Activated CD8-positive, alpha-beta memory T cell treated with anti-CD3 and anti-CD28 coated beads for 24 hours (primary cell): ENCODE data around the gene KCNIP4.
"Not testable (repeated sequence)": the region's sequence is repeated elsewhere in the genome, so short reads cannot be mapped to it uniquely, and the experiment has no call there.

Source experiments
- DNase-seq: peaks from one replicate; pipeline ENCODE4 v3.0.0-alpha.2; 2020

KCNIP4 gene

DNA sequence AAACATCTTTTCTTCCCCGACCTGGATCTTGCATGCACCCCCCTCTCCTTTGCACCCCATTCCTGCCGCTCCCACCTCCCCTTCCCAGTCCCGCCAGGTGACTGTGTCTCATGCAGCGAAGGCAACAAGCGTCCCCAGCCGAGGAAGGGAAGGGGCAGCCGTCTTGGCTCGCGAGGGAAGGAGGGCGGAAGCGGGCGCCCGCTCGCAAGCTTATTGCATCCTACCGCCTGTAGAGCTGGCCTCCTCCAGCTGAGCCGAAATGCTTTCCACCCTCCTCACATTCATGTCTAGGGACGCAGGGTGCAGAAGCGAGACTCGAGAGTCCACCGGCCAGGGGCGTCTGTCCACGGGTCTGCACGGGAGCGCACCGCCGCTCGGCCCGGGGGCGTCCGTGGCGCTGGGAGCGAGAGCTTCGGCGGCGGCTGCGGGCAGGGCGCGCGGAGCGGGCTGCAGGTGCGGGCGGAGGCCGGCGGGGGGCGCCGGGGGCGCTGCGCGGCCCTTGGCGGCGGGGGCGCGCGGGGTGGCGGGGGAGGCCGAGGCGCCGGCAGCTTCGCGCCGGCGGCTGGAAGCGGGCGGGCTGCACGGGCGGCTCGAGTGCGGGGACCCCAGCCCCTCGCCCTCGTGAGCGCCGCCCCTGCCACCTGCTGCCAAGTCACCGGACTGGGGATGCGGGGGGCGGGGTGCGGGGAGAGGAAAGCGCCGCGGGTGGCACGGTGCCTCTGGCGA is at the start of gene KCNIP4:
KCNIP4 (minus strand) TSS at position 426 of the 726 bp plus-strand sequence.
- peak; percentile 57 for DNase-seq

DNA sequence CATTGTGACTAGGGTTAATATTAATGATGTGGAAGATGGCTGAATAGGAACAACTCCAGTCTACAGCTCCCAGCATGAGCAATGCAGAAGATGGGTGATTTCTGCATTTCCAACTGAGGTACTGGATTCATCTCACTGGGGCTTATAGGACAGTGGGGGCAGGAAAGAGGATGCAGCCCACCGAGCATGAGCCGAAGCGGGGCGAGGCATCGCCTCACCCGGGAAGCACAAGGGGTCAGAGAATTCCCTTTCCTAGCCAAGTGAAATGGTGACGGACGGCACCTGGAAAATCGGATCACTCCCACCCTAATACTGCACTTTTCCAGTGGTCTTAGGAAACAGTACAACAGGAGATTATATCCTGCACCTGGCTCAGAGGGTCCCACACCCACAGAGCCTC is 48.0 kb upstream of the KCNIP4 start:
- DNase-seq = not testable (repeated sequence)

DNA sequence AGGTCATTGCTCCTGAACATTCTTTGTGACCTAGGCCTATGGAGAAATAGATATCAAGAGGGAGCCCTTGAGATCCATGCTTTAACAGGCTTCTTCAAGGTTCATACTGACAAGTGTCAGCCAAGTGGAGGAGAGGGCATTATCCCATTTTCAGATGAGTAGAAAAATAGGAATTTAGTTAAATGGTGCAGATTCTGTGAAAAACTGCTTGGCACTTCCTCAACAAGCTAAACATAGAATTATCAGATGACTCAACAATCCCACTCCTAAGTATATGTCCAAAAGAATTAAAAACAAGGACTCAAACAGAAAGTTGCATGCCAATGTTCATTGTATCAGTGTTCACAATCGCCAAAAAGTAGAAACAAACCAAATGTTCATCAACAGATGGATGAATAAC is 43.8 kb upstream of the KCNIP4 start:
- no peak for DNase-seq

DNA sequence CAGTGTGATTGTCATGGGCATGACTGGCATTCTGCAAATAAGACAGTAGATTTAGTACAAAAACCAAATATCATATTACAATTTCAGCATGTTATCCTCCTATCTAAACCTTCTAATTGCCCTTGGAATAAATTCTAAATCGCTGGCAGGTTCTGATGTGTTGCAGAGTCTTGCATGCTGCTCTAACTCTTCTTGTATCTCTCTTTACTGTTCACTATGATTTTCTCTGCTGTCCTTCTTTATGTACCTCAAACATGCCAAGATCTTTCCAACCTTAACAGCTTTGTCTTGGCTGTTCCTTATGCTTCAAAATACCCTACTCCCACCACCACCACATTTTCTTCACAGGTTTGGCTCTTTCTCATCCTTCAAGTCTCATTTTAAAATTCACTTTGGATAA is 43.0 kb upstream of the KCNIP4 start:
- no peak for DNase-seq

DNA sequence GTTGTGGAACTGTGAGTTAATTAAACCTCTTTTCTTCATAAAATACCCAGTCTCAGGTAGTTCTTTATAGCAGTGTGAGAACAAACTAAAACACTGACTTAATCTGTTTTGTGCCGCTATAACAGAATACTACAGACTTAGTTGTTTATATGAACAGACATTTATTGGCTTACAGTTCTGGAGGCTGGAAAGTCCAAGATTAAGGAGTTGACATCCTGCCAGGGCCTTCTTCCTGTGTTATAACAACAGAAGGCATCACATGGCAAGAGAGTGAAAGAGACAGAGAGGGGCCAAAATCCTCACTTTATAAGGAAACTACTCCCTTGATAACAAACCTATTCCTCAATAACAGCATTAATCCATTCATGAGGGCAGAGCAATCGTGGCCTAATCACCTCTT is 42.5 kb upstream of the KCNIP4 start:
- no peak for DNase-seq

DNA sequence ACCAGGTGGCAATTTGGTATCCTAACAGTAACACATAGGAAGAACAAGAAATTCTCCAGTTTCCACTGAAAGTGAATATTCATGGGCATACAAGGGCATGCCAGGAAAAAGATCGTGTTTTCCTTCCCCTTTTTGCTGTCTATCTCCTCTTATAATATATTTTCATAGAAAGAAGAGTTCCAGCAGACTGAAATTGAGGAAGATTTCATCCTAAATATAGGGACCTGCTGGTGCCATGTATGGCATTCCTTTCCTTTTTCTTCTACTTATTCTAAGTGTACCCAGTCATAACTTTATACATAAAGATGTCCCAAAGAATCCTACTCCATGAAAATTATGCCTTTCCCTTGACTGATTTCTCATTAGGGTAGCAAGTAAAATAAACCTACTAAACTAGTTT is 40.8 kb upstream of the KCNIP4 start:
- DNase-seq = no peak

DNA sequence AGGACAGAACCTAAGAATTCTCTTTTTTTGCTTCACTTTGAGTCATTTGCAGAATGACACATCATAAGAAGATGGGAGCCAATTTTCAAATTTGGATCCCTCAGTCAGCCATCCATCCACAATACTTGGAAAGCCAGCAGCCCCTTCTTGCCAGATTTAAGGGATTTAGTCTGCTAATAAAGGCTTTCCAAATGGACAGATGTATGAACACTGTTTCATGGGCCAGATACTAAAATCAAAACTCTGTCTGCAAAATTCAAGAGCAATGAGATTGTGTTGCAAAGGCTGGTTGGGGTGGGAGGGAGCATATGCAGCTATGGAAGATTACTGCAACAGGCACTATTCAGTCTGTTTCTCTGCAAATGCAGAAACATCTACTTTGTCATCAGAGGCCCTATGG is 37.7 kb upstream of the KCNIP4 start:
- no peak for DNase-seq

DNA sequence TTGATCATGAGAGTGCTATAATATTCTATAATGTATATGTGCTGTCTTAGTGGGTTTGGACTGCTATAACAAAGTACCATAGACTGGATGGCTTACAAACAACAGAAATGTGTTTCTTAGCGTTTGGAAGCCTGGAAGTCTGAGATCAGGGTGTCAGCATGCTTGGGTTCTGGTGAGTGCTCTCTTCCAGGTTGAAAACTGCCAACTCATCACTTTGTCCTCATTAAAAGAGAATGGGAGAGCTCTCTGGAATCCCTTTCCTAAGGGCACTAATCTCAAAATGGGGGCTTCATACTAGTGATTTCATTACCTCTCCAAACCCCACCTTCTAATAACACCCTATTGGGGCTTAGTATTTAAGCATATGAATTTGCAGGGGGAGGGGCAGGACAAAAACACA is 33.5 kb upstream of the KCNIP4 start:
- no peak for DNase-seq

DNA sequence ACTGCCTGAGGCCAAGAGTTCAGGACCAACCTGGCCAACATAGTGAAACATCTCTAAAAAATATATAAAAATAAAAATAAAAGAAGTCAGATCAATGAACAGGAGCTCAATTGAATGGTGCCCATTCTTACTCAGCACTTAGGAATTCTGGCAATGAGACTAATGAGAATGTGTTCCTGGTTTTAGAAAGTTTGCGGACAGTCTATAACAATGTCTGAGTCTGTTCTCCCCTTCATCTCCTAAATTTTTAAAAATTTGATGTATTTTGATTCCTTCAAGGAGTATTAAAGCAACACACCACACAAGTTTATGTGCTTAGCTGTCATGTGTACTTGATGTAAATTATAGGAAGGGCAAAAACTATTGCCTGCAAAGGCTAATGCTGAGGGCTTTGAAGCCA is 30.6 kb upstream of the KCNIP4 start:
- no peak for DNase-seq

DNA sequence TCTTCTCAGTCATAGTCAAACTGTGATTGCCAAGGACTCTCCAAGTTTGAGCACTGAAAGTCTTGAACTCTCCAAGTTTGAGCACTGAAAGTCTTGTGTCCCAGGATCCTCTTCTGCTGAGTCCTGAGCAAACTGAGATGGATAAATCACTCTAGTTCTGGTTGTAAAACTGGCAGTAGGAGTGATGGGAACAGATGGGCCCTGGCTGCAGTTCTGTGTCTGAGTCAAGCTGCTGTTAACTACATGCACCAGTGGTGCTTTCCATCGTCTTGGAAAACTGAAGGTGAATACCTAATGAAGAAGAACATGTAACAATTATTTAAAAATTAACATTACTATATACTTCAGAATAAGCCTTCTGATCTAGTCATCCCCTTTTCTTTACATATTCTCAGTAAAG is 27.6 kb upstream of the KCNIP4 start:
- no peak for DNase-seq

DNA sequence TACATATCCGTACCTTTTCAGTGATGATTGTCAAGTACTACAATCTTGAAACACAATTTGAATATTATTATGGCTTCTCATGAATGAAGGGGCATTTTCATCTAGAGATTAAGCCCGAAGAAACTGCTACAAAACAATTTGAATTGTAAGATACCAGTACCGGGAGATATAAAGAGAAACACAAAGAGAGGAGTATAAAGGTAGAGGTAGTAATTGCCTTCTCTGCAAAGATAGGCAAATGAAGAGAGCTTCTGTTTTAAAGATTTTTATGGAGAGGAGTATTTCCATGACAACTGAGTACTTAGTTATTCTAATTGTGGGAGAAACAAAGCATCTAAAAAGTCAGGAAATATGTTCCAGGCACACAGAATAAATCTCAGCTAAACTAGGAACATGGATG is 25.3 kb upstream of the KCNIP4 start:
- DNase-seq = no peak

DNA sequence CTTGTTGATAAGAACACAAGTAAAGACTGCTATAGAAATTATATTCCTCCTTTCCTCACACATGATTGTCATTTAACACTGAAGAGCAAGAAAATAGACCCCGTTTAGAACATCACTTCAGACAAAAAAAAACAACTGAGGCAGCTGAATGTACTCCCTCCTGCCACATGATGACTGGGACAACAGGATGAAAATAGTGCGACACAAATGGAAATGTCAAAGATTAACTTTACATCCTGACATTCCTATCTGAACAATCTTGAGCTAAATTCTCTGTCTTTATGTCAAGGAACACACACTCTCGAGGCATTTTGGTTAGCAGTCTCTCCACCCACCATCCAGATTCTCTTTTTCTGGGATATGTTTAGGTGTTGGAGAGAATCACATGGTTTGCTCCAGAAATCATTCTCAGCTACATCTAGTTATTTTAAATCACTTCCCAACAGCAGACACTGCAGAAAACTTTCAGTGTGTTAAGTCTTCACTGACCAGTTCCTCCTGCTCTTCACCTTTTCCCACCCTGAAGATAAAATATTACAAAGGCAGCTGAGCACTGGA is 16.3 kb upstream of the KCNIP4 start:
- no peak for DNase-seq

DNA sequence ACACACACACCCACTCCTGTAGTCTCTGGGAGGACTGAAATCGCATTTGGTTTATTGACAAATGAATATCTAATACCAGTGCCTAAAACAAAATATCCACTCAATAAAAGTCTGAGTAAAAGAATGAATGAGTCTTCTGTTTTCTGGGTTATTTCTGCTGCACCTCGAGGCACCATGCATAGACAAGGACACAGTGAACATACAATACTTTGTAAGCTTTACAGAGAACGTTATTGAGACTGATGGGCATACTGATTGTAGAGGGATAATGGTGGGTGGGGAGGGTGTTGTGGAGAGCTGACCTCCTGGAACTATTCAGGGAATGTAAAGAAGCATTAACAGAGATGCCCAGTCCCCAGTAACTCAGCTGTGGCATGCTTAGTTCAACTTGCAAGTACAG is 14.1 kb upstream of the KCNIP4 start:
- DNase-seq = no peak

DNA sequence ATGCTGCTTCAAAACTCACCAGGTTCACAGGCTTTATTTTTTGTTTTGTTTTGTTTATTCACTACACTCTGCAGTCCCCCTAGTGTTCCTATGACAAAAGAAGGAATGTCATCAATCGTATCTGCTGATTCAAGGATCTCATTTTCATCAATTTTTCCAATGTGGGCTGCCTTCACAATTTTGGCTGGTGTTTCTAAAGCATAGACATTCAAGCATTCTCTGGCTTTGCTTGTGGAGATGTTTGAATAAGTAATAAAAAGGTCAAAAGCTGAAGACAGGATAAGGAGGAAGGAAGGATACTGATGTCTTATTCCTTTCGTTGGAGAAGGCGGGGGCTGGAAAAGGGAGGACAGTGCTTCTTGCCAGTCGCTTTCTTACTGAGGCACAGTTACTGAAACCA is 12.2 kb upstream of the KCNIP4 start:
- no peak for DNase-seq

DNA sequence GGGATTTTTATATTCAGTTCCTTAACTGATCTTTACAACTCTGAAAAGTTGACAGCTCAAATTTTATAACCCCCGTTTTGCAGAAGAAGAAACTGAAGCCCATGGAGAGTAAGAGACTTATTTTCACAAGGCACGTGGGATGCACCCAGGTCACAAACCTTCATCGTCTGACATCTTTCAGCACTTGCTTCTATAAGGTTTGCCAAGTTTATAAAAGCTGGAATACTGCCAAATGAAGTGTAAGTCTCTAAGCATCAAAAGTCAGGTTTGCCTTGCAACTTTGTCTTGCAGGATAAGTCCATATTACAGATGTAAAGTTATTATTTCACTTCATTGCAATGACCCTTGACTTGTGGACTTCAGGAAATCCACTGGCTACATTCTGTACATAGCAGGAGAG is 6.3 kb upstream of the KCNIP4 start:
- DNase-seq = no peak

DNA sequence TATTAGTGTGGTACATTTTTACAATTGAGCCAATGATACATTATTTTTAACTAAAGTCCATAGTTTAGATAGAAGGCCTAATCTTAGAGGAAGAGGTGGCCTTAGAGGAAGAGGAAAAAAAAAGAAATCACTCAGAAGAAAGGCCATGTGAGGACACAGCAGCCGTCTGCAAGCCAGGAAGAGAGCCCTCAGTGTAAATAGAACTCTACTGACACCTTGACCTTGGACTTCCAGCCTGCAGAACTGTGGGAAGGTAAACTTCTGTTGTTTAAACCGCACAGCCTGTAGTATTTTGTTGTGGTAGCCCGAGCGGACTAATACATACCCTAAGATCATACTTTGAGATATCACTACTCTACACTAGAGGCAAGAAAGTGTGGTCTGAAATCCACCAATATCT is 5.1 kb upstream of the KCNIP4 start:
- DNase-seq = no peak

DNA sequence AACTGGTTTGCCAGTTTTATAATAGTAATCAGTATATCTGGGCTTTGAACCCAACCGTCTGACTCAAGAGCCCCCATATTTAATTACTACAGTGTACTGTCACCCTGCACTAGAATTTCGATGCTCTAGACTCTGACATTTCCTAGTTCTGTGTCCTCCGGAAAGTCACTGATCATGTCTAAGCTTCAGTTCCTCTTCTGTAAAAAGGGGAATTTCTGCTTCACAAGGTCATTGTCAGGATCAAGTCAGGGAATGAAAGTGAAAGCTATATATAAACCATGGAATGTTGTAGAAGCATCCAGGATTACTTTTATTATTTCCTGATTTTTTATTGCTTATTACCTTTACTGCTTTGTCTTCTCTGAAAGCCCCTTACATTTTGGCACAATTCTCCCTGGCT is 4.0 kb upstream of the KCNIP4 start:
- no peak for DNase-seq

DNA sequence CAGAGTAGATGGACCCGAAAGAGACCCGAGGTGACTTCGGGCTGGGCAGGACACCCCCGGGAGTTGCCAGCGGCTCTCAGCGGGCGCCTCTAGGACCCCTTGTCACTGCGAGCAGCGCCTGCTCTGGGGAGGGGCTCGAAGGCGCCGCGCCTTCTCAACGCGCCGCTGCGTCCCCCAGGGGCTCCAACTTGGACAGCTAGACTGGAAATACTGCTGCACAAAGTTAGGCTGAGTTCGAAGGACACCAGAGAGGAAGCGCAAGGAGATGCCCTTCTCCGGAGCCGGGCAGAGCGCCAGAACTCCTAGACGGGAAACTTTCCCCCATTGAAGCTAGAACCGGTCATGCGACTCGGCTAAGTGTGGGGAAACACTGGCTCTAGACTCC is 493 bp upstream of the KCNIP4 start:
- peak; percentile 51 for DNase-seq

DNA sequence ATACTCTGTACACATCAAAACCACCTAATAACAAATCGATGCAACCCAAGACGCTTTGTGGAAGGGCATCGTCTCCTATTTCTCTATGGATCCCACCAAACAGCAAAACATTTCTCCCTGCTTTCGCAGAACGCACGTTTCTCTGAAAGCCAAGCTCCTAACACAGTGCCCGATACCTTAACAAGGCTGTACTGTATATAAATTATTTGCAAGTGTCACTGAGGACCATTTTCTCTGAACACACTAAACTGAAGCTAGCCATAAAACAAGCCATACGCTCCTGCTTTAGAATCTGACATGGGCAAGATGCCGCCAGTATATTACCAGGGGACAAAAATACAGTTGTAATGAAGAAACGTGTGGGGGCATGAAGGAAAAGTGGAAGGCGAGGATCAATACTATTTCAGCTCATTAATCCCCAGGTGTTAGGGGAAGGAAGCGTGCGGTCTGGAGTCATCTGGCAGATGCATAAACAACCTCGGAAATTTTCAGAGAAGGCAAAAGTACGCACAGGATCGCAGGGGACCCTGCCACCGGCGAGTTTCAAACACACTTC is 703 bp downstream of the KCNIP4 start:
- DNase-seq = no peak

DNA sequence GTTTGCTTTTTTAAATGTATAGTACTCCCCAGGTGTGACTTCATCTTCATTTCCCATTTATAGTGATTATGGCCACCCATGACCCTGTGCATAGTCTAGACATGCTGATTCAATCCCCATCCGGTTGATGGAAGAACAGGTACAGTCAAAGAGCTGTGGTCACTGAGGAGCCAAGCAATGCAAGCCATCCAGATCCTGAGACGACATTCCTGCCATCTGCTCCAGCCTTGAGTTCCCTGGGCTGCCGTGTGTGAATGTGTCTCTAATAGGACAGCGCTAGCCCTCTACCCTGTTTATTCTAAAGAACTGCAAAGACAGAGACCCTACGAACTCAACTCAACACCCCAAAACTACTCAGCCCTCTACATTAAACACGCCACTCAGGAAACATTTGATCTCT is 1.7 kb downstream of the KCNIP4 start:
- DNase-seq = no peak

DNA sequence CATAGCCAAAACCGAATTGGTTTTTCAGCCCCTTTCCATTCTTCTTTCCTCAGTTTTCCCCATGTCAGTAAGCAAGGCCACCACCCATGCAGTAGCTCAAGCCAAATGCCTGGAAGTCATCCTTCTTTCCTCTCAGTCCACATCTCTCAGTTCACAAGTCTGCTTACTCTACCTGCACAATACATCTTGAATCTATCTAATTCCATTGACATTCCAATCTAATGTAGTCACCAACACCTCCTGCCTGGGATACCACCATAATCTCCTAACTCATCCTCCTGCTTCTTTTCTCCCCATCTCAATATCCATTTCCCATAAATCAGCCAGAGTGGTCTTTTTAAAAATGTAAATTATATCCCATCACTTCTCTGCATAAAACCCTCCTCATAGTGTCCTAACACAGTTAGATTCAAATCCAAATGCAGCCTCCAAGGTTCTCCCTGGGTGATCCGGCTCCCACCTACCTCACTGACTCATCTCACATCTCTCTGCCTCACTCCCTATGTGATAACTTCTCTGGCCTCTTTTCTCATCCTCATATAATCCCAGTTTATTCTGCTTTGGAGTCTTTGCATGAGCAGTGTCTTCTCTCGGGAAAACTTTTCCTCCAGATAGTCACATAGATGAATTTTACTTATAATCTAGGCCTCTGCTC is 26.9 kb downstream of the KCNIP4 start:
- no peak for DNase-seq

DNA sequence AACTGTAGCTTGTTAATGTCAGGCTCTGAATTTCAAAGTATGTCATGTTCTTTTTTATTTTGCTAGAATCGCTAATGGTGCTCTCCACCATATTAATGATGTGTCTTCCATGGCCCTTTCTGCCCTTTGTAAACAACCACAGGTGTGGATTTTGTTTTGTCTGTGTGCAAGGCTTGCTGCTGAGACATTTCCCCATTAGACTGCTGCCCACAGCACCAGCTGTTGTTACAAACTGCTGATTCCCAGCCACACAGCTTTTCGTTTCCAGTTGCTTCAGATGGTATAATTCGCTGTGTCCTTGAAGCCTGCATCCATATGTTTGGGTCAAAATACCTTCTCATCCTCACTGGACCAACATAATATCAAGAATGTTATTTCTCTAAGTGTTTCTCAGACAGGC is 32.8 kb downstream of the KCNIP4 start:
- no peak for DNase-seq

DNA sequence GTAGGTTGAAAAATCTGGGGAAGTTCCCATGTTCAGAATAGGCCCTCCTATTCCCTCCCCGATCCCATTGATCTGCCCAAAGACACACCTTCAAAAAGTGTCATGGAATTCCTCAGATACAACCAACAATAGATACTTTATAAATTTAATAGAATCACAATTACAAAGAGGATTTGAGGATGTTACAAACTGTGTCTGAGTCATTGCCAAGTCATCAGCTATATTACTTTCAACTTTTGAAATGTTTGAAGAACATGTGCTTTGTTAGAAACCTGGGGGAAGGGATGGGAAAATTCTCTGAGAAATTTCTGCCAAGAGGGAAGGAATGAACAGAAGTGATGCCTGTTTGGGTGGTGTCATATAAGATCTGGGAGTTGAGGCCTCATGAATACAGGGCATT is 46.7 kb downstream of the KCNIP4 start:
- DNase-seq = no peak

DNA sequence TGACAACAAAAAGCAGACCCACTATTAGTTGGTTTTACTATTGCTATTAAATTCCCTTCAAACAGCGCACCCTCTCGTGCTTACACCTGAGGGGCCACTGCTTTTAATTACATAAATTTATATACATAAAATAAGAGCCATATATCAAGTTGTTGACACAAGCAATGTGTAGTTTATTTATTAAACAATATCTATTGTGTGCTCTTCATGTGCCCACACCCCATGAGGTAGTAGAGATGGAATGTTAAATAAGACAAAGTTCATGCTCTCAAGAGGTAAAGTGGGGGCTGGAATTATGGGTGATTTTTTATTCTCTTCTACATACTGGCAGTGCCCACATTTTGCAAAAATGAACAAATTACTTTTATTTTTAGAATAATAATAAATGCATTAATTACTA is 47.3 kb downstream of the KCNIP4 start:
- no peak for DNase-seq
